HG03196 (cell line): Measurements from ENCODE around the gene GOT1.
A peak's percentile ranks its signal among the peaks of the same experiment; 100 is the strongest.

Experiments
- ATAC-seq: cut with Tn5 transposase; IDR thresholded peaks from one replicate; pipeline ENCODE4 v1.9.1; 2021; ENCODE audit not compliant: unreplicated experiment

GOT1 gene

DNA sequence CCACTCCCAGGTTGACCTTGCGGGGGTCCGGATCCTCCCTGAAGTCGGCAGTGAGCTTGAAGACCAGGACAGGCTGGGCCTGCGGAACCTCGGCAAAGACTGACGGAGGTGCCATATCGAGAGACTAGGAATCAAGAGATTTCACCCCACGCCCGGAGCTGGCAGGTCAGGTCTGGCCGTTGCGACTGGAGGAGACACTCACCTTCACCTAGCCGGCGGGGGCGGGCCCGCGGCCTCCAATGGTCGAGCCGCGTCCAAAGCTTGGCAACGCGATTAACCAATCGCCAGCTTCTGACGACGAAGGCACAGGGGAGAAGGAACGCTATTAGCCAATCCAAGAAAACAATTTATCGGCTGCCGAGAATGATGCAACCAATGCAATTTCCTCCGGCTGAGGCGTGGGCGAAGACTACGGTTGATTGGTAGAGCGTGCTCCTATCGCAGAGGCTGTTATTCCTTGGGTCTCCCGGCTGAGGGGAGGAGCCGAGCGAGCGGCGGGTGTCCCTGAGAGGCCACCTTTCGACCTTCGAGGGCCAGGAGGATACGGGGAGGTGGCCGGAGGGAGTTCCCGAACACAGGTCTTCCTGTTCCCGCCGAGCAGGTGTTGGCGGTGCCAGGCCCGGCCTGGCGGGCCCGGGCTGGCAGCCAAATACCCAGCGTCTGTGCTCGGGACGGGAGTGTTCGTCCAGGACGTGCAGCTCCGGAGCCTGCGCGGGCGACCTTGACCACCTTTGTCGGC is at the start of gene GOT1:
Gene GOT1, minus strand, starts transcription at position 174 of the 739 bp plus-strand sequence. Its CDS starts 59 bp downstream, at position 115.
- peak; percentile 97 for ATAC-seq

- ATAC-seq, result no peak
Observed at GRCh38 chr10:99470327-99470726, 39.9 kb upstream of the GOT1 start.

DNA sequence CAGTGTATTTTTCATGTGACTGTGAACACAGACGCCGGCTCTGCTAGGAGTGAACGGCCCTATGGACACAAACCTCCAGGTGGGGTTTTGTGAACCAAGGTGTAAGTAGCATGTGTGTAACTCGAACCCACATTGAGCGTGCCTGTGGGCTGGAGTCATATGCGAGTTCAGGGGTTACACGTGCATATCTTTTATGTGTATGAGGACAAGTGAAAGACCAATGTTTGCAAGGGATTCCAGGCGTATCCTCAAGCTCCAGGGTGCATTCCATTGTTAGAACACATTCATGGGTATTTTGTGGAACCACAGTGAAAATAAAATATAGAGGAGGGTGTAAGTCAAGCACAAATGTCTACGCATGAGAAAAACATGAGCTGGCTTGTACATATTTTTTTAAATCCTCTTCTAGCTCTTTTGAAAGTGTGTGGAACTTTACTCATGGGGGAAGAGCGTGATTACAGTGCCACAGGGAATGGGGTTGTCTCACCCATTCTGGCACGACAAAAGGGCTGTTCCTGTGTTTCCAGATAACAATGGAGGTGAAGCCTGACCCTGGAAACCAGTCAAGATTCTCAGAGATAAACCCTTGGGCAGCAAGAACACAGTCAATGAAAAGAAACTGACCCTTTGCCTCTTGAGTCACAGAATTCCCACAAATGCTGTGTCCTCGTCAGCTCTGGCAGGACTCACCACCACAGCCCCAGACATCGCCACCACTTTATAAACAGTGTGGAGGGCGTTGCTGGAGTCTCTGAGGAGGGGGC is 37.0 kb upstream of the GOT1 start:
- no peak for ATAC-seq

GRCh38 chr10:99466632-99467223 is 36.3 kb upstream of the GOT1 start:
- ATAC-seq, result no peak

GRCh38 chr10:99461230-99461629 is 30.8 kb upstream of the GOT1 start:
- ATAC-seq, result no peak

DNA sequence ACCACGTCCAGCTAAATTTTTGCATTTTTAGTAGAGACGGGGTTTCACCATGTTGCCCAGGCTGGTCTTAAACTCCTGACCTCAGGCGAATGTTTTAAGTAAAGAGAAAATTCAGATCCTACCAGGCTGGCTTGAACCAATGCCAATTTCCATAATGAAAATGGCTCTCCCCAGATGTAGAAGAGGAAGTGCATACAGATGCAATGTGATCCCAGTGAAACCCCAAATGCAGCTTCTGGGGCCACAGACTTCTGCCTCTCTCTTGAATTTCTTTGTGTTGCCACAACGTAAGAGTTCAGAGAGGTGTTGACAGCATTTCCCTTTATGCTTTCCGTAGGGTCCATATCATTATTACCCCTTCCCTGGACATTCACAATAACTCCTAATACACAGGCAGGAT is 29.6 kb upstream of the GOT1 start:
- no peak for ATAC-seq

GRCh38 chr10:99459217-99459616 is 28.8 kb upstream of the GOT1 start:
- no peak for ATAC-seq

GRCh38 chr10:99457813-99458212 is 27.4 kb upstream of the GOT1 start:
- ATAC-seq, result no peak

DNA sequence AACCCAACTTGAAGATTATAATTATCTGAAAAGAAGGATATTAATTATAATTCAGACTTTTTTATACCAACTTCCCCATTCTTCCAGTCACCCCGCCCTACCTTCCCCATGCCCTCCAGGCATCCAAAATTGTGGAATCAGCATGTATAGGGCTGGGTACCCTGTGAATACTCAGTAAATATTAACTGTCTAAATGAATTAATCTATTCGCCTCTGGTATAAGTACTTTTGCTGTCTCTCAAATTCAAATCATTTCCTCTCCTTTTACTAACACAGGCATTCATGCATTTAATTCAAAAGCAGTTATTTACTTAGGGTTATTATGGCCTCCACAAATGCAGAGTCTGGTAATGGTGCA is 26.5 kb upstream of the GOT1 start:
- no peak for ATAC-seq

DNA sequence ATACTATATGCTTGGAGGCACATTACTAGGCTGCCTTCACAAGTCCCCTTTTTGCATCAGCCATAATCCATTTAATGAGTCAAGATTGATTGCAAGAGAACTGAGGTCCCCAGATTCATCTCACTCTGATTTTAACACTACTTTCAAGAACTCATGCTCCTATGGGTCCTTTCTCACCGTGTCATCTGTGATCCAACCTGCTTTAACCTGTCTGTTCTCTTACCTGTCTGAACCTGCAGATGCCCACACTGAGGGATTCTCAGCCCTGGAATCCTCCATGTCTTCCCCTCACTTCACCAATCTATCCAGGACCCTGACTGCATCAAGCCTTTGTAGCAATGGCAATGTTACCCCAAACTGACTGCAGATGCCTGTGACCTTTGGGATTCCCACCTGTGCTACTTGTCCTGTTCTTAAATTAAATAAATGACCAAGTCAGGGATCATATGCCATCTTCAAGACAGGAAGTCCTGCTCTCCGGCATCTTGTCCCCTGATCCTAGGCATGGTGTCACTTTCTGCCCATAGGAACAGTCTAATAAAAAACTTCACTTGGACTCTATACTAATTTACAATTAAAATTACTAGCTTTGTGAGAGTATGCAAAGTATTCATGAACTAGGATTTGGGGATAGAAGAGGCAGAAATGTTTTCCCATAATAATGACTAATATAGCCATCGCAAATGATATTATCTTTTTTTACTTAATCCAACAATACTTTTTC is 25.9 kb upstream of the GOT1 start:
- ATAC-seq, result no peak

DNA sequence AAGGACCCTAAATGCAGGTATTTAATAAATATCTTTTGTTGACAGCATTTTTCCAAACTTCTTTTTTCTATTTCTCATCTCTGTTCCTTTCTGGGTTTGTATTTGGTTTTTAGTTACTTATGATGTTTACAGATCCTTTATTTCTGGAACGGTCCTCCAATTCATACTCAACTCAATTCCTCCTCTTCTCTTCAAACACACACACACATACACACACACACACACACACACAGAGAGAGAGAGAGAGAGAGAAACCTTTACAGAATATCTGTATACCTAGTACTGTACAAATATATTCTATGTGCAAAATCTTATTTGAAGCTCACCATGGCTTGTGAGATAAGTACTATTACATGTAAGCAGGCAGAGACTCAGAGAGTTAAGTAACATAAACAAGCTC is 21.6 kb upstream of the GOT1 start:
- no peak for ATAC-seq

GRCh38 chr10:99451499-99451788 is 21.0 kb upstream of the GOT1 start:
- ATAC-seq, result no peak

DNA sequence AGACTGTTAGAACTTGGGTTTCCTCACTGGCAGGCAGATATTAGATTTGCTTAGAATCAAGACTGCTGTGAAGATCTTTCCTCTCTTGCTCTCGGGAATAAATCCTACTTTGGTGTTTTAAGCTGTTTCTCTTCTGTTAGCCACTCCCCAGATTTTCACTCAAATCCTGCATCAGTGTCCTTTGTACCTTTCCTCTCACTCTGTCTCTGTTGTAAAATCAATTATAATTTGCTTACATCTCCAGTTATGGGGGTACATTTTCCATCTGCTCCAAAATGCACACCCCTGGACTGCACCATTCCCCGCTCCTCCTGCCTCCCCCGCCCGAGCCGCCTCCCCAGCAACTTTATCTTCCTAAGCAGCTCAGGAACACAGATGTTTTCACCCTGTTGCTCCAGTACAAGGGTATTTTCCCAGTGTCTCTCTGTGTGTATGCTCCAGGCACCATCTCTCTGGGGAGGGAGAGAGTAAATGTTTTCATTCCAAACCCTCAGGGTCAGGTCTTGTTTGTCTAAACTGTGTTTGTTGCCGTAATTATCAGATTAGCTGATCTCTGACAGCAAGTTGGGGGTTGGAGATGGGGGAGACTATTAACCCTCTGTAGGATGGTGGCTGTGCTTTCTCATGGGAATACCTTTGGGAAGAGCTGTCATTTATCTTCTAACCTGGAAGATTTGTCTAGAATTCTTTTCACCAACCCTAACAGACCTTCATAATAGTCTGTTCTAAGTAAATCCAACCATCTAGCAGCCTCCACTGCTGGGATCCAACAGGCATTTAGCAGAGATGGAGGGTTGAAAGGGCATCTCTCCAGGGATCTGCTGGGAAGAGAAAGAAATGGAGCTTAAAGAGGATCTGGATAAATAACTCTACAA is 20.4 kb upstream of the GOT1 start:
- ATAC-seq, result no peak

DNA sequence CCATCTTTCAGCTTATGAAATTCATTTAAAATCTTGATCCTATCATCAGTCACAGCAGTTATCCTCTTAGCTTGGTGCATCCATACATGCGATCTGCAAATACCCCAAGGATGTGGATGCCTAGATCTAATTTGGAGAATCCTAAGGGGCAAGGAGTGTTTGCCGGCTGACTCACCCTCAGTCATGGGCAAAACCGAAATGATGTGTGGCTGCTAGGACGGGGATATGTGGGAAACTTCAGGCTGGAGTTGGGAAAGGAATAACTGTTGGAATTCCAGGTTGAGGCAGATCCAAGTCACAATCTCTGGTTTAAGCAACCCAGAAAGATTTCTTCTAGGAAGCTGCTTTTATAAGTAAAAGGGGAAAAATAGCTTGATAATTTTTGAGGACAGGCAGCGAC is 19.7 kb upstream of the GOT1 start:
- no peak for ATAC-seq

DNA sequence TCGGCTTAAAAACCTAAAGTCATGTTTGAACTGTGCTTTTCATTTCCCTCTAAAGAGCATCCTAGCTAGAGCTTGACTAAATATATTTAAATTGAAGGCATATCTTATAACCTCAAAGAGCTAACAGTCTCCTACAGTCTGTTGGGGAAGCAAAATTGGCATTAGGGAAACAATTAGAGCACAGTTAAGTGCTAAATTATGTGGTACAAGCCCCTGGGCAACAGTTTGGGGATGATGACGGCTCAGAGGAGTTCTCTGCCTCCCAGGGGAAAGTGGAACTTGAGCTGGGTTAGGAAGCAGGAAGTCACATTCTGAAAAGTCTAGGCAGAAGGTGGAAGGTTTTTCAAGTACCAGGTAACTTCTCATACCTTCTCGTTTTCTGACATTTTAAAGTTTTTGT is 18.6 kb upstream of the GOT1 start:
- no peak for ATAC-seq

DNA sequence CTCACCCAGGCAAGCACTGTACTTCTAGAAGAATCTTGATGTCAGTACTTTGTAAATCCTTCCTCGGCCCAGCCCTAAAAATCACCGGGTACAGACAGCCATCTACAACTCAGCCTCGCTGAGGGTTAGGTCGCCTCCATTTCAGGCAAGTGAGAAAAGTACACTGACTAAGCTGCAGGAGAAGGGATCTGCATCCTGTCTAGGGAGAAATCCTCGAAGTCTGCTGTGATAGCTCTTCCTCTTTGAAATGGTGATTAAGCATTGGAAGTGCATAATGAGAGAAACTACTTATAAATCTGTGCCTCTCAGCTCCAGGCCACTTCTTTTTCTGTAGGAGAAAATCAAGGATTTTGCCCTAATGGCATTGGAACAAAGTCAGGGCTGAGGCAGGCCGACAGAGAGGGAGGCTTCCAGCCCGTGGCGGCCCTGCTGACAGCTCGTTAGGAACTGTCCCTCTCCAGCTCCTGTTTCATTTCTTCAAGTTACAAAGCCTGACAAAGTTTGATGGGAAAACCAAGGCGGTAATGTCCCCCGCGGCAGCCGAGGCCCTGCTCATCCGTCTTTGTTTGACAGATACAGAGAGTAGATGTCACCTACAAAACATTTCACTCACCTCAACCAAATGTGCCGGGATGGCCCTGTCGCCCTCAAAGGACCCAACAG is 14.1 kb upstream of the GOT1 start:
- no peak for ATAC-seq

GRCh38 chr10:99443500-99443899 is 13.1 kb upstream of the GOT1 start:
- no peak for ATAC-seq

DNA sequence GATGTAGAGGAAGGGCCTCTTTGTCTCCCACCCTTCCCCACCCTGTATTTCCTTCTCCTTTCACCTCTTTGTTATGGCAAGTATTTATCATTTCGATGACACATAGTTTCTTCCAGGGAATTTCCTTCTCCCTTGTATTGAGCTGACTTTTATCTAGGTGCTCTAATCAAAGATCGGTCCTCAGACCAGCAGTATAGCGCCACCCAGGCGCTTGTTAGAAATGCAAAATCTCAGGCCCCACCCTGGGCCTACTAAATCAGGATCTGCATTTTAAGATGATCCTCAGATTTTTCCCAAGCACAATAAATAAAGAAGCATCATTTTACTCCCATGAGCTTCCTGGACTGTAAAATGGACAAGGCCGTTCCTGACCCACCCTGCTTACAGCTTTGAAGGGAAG is 12.0 kb upstream of the GOT1 start:
- no peak for ATAC-seq

DNA sequence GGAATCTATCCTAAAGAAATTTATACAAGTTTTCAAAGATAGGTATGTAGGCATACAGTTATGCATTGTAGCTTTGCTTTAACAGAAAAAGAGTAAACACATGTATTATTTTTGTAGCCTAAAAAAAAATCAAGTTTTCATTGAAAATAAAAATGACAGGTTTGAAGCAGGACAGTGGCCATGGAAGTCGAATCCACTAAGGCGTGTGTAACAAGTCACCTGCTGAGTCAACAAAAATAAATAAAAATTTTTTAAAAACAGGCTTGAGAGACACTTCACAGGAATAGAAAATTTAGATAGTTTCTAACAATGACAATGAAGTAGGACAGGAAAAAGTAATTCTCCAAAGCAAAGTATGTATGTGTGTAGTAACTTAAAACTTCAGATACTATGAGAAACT is 8.5 kb upstream of the GOT1 start:
- ATAC-seq, result no peak

DNA sequence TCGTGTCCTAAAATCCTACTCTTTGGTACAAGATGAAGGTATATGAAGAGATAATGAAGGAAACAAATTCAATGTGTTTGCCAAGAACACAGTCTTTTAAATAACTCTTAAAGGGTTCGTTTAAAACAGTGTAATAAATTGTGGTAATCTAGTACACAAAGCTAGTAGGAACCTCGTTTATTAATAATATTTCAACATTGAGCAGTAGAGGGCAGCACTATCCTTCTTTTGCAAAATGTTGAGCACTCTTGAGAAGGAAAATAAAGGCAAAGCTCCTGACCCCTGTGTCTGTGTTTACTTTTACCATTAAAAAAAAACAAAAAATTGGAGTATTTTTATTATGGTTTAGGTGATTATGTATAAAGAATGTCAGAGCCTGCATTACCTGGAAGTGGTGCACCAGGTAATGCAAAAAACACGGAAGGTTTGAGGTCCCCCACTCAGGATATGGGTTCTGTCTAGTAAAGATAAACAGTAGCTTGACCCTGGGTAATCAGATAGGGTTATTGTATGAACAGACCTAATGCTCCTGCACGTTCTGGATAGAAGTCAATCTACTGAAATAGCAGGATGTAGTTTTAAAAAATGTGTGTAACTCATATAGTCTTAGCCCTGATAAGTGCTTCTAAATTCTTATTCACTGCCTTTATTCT is 5.7 kb upstream of the GOT1 start:
- no peak for ATAC-seq
